SIG-M5 treated with dmso at 0.1 percent for 504 hours (cell line): Measurements from ENCODE around the gene POM121.
A peak's percentile ranks its signal among the peaks of the same experiment; 100 is the strongest.
"Not testable (repeated sequence)": the region's sequence is repeated elsewhere in the genome, so short reads cannot be mapped to it uniquely, and the experiment has no call there.

ENCODE experiments used
- DNase-seq: peaks from one replicate; lab custom pipeline; 2025; ENCODE audit not compliant: unreplicated experiment; lab: John Stamatoyannopoulos, UW

The POM121 gene

DNA sequence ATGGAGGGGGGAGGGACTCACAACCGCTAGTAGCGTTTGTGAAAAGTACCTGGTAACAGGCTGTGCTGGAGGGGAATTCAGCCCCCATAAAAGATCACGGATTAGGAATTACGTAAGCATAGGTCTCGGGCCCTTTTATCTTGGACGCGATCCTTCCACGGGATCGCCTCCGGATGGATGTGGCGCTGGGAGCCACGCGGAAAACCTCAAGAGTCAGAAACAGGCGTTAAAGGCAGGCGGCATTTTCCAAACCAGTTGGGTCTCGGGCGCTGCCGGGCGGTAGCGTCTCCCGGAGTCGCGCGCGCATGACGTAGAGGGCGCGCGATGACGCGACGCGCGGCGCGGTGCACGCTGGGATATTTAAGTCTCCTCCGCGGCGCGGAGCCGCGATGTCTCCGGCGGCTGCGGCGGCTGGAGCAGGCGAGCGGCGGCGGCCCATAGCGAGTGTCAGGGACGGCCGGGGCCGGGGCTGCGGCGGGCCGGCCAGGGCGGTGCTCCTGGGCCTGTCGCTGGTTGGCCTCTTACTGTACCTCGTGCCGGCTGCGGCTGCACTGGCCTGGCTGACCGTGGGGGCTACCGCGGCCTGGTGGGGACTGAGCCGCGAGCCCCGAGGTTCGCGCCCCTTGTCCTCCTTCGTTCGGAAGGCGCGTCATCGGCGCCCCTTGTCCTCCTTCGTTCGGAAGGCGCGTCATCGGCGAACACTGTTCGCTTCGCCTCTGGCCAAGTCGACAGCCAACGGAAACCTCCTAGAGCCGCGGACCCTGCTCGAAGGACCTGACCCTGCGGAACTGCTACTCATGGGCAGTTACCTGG is at the start of gene POM121:
TSS of gene POM121 (plus strand) at position 363 of the 813 bp plus-strand sequence. CDS start at position 390, 27 bp downstream.
- peak; percentile 72 for DNase-seq

GRCh38 chr7:72879079-72879736 is 45.7 kb upstream of the POM121 start:
- DNase-seq, result peak; percentile 86

GRCh38 chr7:72879737-72880215 is 45.1 kb upstream of the POM121 start:
- DNase-seq, result peak; percentile 53

DNA sequence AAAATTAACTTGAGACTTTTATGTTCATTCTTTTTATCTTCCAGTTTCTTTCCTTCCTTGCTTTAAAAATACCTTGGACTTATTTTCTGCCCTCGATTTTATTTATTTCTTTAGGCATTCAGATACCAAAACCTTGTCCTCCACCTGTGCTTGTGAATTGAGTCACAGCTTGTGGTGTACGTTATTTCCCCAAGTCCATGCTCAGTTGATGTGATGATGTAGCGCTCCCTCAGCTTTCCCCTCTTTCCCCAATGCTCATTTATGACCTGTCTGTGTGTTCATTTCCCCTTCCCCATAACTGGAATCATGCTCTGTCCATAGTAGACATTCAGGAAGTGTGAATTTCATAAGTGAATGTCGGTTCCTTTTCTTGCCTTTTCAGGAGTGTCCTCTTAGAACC is 33.1 kb upstream of the POM121 start:
- not testable (repeated sequence) for DNase-seq

DNA sequence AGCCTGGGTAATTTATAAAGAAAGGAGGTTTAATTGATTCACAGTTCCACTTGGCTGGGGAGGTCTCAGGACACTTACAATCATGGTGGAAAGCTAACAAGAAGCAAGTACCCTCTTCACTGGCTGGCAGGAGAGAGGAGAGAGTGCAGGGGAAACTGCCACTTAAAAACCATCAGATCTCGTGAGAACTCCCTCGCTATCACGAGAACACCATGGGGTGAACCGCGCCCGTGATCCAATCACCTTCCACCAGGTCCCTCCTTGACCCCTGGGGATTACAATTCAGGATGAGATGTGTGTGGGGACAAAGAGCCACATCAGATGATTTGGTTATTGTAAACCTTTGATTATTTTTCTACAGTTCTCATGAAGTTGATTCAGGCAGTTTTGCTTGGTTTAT is 20.2 kb upstream of the POM121 start:
- DNase-seq, result not testable (repeated sequence)

DNA sequence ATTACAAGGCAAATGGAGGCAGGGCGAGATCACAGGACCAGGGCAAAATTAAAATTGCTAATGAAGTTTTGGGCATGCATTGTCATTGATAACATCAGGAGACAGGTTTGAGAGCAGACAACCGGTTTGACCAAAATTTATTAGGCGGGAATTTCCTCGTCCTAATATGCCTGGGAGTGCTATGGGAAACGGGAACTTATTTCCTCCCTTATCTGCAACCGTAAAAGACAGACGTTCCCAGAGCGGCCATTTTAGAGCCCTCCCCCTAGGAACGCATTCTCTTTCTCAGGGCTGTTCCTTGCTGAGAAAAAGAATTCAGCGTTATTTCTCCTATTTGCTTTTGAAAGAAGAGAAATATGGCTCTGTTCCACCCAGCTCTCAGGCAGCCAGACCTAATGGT is 16.5 kb upstream of the POM121 start:
- DNase-seq, result not testable (repeated sequence)

- DNase-seq, result not testable (repeated sequence)
These were observed 13.5 kb upstream of the POM121 start for GRCh38 chr7:72911395-72911794.

DNA sequence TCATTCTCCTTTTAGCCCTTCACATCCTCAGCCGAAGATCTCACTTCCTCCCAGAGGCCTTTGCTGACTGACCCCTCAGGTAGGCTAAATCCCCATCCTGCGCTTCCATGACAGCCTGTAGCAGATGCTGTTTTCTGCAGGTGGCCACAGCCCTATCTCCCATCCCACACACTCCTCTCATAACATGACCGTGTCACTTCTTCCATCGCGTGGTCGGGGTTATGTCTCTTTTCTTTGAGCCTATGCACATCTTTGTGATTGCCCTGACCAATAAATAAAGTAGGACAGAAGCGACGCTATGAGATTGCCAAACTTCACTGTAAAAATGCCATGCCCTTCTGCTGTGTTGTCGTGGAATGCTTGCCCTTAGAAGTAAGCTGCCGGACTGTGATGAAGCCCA is 11.1 kb upstream of the POM121 start:
- not testable (repeated sequence) for DNase-seq

- DNase-seq, result peak; percentile 35
These were observed 10.0 kb upstream of the POM121 start for GRCh38 chr7:72914756-72915525.

GRCh38 chr7:72919256-72919775 is 5.6 kb upstream of the POM121 start:
- no peak for DNase-seq

DNA sequence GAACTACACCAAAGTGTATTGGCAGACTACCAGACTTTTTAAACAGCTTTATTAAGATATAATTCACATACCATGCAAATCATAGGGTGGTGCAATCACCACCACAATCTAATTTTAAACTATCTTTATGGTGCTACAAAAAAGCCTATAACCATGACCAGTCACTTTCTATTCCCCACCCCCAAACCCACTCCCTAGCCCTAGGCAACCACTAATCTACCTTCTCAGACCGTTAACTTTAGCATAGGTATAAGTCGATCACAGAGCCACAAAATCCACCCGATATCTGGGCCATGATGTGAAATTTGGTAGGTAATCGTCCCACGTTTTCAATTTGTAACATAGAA is 536 bp upstream of the POM121 start:
- peak; percentile 60 for DNase-seq

DNA sequence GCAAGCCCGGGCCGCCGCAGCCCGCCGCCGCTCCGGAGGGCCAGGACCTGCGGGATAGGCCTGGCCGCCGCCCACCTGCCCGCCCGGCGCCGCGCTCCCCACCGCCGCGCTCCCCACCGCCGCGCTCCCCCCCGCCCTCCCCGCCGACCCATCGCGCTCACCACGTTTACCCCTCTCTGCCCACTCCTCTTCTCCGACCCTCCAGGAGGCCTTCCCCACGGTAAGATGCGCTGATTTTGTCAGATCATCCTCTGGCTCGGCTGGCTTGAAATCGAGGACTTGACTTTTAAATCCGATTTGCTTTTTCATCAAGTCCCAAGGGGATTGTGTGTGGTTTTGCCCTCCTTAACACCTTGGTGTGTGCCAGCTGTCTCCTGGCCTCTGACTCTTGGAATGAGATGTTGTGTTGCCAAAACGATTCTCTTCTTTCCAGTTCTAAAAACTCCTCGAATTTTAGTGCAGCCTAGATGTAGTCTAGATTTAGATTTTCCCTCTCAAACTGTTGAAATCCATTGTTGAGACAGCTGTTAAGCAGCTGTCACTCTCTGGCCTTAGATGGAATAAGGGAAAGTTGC is 738 bp downstream of the POM121 start:
- DNase-seq, result no peak

DNA sequence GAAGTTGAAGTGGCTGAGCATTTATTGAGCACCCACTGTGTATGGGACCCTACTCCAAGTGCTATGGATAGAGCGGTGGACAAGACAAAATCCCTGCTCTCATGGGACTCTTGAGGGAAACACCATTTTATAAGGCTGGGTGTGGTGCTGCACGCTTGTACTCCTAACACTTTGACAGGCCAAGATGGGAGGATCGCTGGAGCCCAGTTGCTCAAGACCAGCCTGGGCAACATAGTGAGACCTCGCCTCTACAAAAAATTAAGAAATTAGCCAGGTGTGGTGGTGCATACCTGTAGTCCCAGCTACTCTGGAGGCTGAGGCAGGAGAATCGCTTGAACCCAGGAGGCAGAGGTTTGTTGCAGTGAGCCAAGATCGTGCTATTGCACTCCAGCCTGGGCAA is 2.9 kb downstream of the POM121 start:
- DNase-seq, result not testable (repeated sequence)

GRCh38 chr7:72928216-72928615 is 3.3 kb downstream of the POM121 start:
- not testable (repeated sequence) for DNase-seq

- DNase-seq, result not testable (repeated sequence)
These were observed 17.3 kb downstream of the POM121 start for GRCh38 chr7:72942022-72942705.

DNA sequence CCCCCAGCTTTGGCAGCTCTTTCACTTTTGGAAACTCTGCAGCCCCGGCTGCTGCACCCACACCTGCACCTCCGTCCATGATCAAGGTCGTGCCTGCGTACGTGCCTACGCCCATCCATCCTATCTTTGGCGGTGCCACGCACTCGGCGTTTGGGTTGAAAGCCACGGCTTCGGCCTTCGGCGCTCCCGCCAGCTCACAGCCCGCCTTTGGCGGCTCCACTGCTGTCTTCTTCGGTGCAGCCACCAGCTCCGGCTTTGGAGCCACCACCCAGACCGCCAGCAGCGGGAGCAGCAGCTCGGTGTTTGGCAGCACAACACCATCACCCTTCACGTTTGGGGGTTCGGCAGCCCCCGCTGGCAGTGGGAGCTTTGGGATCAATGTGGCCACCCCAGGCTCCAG is 18.1 kb downstream of the POM121 start:
- not testable (repeated sequence) for DNase-seq

DNA sequence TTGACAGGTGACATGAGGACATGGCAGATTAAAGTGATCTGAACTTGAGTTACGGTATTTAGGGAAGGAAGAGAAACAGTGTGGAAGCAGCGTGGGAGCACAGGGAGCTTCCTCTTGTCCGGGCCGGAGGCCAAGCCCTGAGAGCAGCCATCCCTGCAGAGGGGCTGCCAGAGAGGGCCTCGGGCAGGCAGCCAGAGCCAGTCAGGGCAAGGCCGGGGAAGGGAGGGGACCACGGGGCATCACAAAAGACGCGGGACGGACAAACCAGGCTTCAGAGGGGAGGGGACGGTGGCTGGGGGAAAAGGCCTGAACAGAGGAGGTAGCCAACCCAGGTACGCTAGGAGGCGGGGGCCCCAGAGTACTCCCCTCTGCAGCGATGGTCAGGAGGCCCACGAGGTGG is 20.0 kb downstream of the POM121 start:
- DNase-seq, result not testable (repeated sequence)

- DNase-seq, result not testable (repeated sequence)
These were observed 20.7 kb downstream of the POM121 start for GRCh38 chr7:72945597-72945996.

DNA sequence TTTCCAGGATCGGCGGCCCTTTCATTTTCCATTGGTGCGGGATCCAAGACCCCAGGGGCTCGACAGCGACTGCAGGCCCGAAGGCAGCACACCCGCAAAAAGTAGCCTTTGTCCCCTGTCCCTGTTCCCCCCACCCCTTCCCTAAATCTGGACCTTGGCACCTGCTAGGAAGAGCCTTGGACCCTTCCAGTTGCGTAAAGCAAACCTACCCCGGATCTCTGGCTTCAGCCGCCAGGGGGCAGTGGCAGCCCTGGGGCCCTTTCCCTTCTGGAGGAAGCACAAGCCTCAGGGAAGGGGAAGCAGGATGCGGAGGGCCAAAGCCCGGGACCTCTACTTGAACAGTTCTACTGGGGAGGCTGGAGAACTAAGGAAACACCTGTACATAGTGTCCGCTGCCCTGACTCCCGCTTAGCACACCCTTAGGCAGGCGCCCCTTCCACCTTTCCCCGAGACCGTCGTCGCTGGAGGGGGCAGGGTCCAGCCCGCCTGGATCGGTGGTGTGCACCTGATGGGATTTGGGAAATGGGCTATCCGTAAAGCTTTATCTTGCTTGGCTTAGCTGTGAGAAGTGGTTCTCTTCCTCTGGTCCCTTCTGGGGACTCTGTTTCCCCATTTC is 21.3 kb downstream of the POM121 start:
- not testable (repeated sequence) for DNase-seq

DNA sequence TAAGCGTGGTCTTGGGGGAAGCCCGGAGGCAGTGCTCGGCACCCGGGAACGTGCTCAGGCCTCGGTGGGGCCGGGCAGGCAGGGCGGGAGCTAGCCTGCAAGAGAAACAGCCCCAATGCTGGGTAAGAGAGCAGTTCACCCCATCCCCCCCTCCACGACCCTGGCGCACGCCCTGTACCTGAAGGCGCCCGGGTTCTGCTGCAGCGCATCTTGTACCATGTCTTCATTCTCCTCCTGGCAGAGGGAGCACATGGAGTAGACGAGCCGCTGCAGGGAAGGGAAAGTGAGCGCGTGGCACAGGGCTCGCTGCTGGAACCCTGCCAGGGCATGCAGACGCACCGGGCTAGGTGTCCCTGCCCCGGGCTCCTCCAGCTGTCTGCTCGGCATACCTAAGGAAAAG is 23.8 kb downstream of the POM121 start:
- not testable (repeated sequence) for DNase-seq
